ENCODE results near the gene SLC4A8. TPM values are rescaled to one million over a fixed set of nuclear protein-coding genes. Genes with fewer than 3 reads are reported as not detected.
A peak's percentile ranks its signal among the peaks of the same experiment; 100 is the strongest.

Gene SLC4A8
- polyA plus RNA-seq, 1 donor (not counting 4 experiments of a cell fraction or from before 2014, with no cell fraction given): 2.3 TPM

DNA sequence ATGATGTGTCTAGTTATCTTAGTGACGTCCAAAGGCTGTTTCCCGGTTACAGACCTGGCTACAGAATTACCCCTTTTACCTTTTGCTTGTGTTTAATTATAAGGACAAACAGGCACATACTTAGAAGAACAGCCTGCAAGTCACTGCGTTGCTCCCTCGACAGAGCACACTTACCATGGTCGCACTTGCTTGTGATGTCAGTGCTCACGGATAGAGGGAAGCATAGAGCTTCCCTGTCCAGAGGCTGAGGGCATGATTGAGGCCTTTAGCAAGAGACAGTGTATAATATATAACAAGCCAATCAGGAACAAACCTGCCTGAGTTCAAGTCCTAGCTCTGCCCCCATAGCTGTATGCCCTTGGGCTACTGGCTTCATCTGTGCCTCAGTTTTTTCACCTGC is 93.2 kb downstream of the SLC4A8 start:
- Histone ChIP-seq H3K27me3 (ENCODE audit: control insufficient read depth, extremely low read depth, insufficient read depth, low read length) (peaks cover 3% of the 10 kb centered on the region), H3K9ac (ENCODE audit: control insufficient read depth, extremely low read depth, insufficient read depth, low read length) (no peak overlapping the region), H2AFZ (ENCODE audit: control insufficient read depth, low read length) (no peak overlapping the region), H3K4me2 (ENCODE audit: control insufficient read depth, extremely low read depth, insufficient read depth, low read depth, low read length) (no peak overlapping the region), H3K9me3 (ENCODE audit: control insufficient read depth, low read depth, low read length) (no peaks in the 10 kb centered on the region), H3K4me3 (ENCODE audit: control insufficient read depth in 2 of 3, extremely low read depth in 1 of 3, insufficient read depth in 2 of 3, low read depth in 1 of 3, low read length in 3 of 3) (no peak overlapping the region), H3K9me1 (ENCODE audit: control insufficient read depth, extremely low read depth, insufficient read depth, low read length) (peaks cover 2% of the 10 kb centered on the region), H3K27ac (ENCODE audit: control insufficient read depth, insufficient read depth, low read length) (no peak overlapping the region), H3K79me2 (ENCODE audit: control insufficient read depth, insufficient read depth, low read length) (no peaks in the 10 kb centered on the region), H4K20me1 (ENCODE audit: control insufficient read depth, extremely low read depth, insufficient read depth, low read length) (no peaks in the 10 kb centered on the region), H3K4me1 (ENCODE audit: control insufficient read depth, extremely low read depth, insufficient read depth, low read length) (no peaks in the 10 kb centered on the region), H3K36me3 (ENCODE audit: control insufficient read depth in 2 of 2, extremely low read depth in 1 of 2, insufficient read depth in 2 of 2, low read length in 2 of 2) (no peaks in the 10 kb centered on the region)
- no peak for DNase-seq (ENCODE audit: low read depth, low spot score)
- dilution Hi-C loops (cut with MboI; ENCODE audit: extremely low pct_ligation_motif_present, low sequenced_read_pairs): no loop called here
- FAIRE-seq: no peak
- TF ChIP-seq, protein P1, sequence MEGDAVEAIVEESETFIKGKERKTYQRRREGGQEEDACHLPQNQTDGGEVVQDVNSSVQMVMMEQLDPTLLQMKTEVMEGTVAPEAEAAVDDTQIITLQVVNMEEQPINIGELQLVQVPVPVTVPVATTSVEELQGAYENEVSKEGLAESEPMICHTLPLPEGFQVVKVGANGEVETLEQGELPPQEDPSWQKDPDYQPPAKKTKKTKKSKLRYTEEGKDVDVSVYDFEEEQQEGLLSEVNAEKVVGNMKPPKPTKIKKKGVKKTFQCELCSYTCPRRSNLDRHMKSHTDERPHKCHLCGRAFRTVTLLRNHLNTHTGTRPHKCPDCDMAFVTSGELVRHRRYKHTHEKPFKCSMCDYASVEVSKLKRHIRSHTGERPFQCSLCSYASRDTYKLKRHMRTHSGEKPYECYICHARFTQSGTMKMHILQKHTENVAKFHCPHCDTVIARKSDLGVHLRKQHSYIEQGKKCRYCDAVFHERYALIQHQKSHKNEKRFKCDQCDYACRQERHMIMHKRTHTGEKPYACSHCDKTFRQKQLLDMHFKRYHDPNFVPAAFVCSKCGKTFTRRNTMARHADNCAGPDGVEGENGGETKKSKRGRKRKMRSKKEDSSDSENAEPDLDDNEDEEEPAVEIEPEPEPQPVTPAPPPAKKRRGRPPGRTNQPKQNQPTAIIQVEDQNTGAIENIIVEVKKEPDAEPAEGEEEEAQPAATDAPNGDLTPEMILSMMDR (optimal IDR thresholded peaks at IDR 0.05 in 1 of 3, IDR thresholded peaks at IDR 0.05 in 1 of 3, conservative IDR thresholded peaks at IDR 0.05 in 1 of 3; ENCODE audit: extremely low read depth in 1 of 3, insufficient read depth in 2 of 3, low read length in 3 of 3): peak in 1 of 3 experiments; percentile 9
- no peak for TF ChIP-seq EZH2 (IDR thresholded peaks at IDR 0.05; ENCODE audit: low read length)

DNA sequence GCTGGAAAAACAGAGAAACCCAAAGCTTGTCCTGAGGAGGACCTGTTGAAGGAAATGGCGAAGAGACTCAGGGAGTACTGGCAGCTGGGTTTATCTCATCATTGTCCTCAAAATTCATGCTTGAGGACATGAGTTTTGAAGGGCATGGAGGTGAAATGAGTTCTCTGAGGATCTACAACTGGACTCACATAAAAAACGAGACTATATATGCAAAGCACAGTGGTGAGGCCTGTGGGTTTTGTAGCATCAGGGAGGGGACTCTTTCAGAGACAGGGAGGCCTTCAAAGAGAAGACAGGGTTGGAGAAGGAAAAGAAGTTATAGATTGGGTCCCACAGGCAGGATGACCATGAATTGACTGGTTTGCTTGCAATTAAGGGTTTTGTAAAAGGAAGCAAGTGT is 95.1 kb downstream of the SLC4A8 start:
- Histone ChIP-seq H3K4me2 (ENCODE audit: control insufficient read depth, extremely low read depth, insufficient read depth, low read depth, low read length) (no peak overlapping the region), H3K9me1 (ENCODE audit: control insufficient read depth, extremely low read depth, insufficient read depth, low read length) (peaks cover 2% of the 10 kb centered on the region), H3K27me3 (ENCODE audit: control insufficient read depth, extremely low read depth, insufficient read depth, low read length) (peaks cover 3% of the 10 kb centered on the region), H3K79me2 (ENCODE audit: control insufficient read depth, insufficient read depth, low read length) (no peaks in the 10 kb centered on the region), H4K20me1 (ENCODE audit: control insufficient read depth, extremely low read depth, insufficient read depth, low read length) (no peaks in the 10 kb centered on the region), H3K27ac (ENCODE audit: control insufficient read depth, insufficient read depth, low read length) (no peak overlapping the region), H3K4me3 (ENCODE audit: control insufficient read depth in 2 of 3, extremely low read depth in 1 of 3, insufficient read depth in 2 of 3, low read depth in 1 of 3, low read length in 3 of 3) (no peak overlapping the region), H3K9ac (ENCODE audit: control insufficient read depth, extremely low read depth, insufficient read depth, low read length) (no peak overlapping the region), H3K36me3 (ENCODE audit: control insufficient read depth in 2 of 2, extremely low read depth in 1 of 2, insufficient read depth in 2 of 2, low read length in 2 of 2) (no peaks in the 10 kb centered on the region), H3K4me1 (ENCODE audit: control insufficient read depth, extremely low read depth, insufficient read depth, low read length) (no peaks in the 10 kb centered on the region), H3K9me3 (ENCODE audit: control insufficient read depth, low read depth, low read length) (no peaks in the 10 kb centered on the region), H2AFZ (ENCODE audit: control insufficient read depth, low read length) (no peak overlapping the region)
- DNase-seq (ENCODE audit: low read depth, low spot score) (no peak), FAIRE-seq (no peak)
- dilution Hi-C loops (cut with MboI; ENCODE audit: extremely low pct_ligation_motif_present, low sequenced_read_pairs): no loop called here
- TF ChIP-seq, protein P1 (optimal IDR thresholded peaks at IDR 0.05 in 1 of 3, IDR thresholded peaks at IDR 0.05 in 1 of 3, conservative IDR thresholded peaks at IDR 0.05 in 1 of 3; ENCODE audit: extremely low read depth in 1 of 3, insufficient read depth in 2 of 3, low read length in 3 of 3): no peak
- TF ChIP-seq EZH2 (IDR thresholded peaks at IDR 0.05; ENCODE audit: low read length): no peak
